ENCODE measurements around the gene ZGPAT. TPM values are rescaled to one million over a fixed set of nuclear protein-coding genes. Genes with fewer than 3 reads are reported as not detected.

ZGPAT gene
- total and polyA plus RNA-seq, 7 donors, result 18.5 to 44.9 (median 22.5) TPM

DNA sequence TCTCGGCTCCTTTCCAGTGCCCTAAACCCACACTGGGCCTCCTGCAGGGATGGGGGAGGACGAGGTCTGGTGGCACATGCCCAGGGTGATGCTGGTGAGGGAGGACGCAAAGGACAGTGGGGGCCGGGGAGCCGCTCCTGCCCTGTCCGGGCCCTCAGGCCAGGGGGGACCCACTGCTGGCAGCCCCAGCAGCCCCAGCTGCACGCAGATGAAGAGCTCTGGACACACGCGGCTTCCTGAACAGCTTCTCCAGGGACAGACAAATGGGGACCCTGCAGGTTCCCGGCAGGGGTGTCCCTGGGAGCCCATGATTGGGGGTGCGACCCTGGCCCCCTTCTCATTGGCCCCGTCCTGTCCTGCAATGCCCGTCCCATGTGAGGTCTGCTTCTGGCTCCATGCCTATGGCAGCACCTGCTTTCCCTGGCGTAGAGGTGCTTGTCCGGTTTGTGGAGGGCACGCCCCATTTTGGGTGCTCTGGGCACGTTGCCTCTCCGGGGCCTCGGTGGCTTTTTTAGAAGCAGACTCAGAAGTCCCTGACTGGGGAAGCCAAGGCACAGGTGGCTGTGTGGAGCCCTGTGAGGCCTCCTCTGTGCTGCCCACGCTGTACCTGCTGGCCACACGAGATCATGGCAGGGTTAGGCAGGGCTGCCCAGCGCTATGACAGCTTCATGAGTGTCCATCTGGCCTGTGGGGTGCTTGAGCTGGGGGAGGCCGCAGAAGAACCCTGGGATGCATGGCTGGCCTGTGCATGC is 26.8 kb upstream of the ZGPAT start:
- WGBS, 2 donors, result 90 to 93% methylated on average over 23 of the region's 23 CpGs
- Histone ChIP-seq H3K27ac (peak overlapping the region; percentile 80 to 90 (median 80)), H3K4me1 (peaks cover 0 to 26% (median 26%) of the 10 kb centered on the region in 4 donors), H3K9me3 (no peaks in the 10 kb centered on the region), H3K4me3 (no peak overlapping the region), H3K36me3 (peaks cover 0 to 37% (median 8%) of the 10 kb centered on the region in 4 donors), H3K27me3 (no peaks in the 10 kb centered on the region)
- no peak for DNase-seq
- TF ChIP-seq POLR2A (IDR thresholded peaks at IDR 0.05), result no peak
- TF ChIP-seq EP300 (IDR thresholded peaks at IDR 0.05), result no peak
- TF ChIP-seq, protein P1, sequence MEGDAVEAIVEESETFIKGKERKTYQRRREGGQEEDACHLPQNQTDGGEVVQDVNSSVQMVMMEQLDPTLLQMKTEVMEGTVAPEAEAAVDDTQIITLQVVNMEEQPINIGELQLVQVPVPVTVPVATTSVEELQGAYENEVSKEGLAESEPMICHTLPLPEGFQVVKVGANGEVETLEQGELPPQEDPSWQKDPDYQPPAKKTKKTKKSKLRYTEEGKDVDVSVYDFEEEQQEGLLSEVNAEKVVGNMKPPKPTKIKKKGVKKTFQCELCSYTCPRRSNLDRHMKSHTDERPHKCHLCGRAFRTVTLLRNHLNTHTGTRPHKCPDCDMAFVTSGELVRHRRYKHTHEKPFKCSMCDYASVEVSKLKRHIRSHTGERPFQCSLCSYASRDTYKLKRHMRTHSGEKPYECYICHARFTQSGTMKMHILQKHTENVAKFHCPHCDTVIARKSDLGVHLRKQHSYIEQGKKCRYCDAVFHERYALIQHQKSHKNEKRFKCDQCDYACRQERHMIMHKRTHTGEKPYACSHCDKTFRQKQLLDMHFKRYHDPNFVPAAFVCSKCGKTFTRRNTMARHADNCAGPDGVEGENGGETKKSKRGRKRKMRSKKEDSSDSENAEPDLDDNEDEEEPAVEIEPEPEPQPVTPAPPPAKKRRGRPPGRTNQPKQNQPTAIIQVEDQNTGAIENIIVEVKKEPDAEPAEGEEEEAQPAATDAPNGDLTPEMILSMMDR (IDR thresholded peaks at IDR 0.05), result no peak
- no peak for TF ChIP-seq POLR2AphosphoS5 (IDR thresholded peaks at IDR 0.05)
- intact Hi-C loops (cut with DNase I), result no loop called here

DNA sequence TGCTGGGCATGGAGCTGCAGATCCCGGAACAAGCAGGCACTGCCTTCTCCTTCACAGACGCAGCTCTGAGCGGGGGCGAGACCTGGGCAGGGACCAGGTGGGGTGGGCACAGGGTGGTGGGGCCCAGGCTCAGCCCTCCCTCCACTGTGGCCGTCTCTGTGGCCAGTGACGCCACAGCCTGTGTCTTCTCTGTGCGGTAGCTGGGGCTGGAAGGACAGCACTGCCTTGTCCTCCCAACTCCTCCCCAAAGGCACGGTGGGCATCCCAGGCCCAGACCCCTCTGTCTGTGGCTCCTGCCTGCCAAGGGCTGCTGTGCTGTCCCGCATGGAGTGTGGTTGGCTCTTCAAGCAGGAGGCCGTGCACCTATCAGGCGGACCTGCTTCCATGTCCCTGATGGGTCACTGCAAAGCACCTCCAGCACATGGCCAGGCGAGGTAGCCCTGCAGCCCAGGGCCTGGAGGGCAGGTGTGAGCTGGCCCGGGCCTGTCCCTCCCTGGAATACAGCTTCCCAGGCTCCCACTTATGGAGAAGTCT is 26.2 kb upstream of the ZGPAT start:
- peaks cover 0 to 33% (median 32%) of the 10 kb centered on the region in 4 donors for H3K4me1 ChIP-seq
- no peak for DNase-seq
- H3K27ac ChIP-seq, result peak overlapping the region; percentile 80 to 90 (median 80)
- intact Hi-C loops (cut with DNase I), result no loop called here
- H3K27me3 ChIP-seq, result no peaks in the 10 kb centered on the region
- peaks cover 0 to 31% (median 8%) of the 10 kb centered on the region in 4 donors for H3K36me3 ChIP-seq
- no peak overlapping the region for H3K4me3 ChIP-seq
- TF ChIP-seq POLR2A (IDR thresholded peaks at IDR 0.05) (no peak), EP300 (IDR thresholded peaks at IDR 0.05) (no peak), POLR2AphosphoS5 (IDR thresholded peaks at IDR 0.05) (no peak)
- TF ChIP-seq, protein P1 (IDR thresholded peaks at IDR 0.05), result no peak
- H3K9me3 ChIP-seq, result no peaks in the 10 kb centered on the region
- 95 to 98% methylated on average over 13 of the region's 13 CpGs for WGBS, 2 donors

DNA sequence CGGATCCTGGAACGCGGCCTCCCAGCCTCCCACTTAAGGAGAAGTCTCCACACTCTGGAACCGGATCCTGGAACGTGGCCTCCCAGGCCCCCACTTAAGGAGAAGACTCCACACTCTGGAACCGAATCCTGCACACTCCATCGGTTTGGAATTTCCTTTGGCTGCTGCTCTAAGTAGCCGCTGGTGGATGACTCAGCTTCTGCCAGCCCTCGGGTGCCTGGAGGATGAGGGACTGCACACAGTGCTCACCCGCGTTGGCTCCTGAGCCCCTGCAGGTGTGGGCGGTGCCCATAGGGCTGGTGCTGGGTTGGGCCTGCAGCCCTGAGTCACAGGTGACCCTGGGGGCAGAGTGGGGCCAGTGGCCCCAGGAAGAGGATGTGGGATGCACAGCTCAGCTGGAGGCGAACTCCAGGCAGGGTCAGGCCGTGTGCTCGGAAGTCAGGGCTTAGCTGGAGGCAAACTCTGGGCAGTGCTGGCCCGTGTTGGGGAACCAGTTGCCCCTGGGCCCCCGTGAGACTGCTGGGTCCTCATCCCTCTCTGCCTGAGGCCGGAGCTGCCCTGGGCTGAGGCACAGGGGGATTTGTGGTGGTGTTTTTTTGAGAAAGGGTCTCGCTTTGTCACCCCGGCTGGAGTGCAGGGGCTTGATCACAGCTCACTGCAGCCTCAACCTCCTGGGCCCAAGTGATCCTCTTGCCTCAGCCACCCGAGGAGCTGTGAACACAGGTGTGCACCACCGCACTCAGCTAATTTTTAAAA is 25.3 kb upstream of the ZGPAT start:
- peak overlapping the region; percentile 80 to 90 (median 80) for H3K27ac ChIP-seq
- TF ChIP-seq, protein P1 (IDR thresholded peaks at IDR 0.05), result no peak
- peak; percentile 10 to 80 (median 56) for TF ChIP-seq POLR2AphosphoS5 (IDR thresholded peaks at IDR 0.05)
- H3K4me1 ChIP-seq, result peaks cover 0 to 42% (median 41%) of the 10 kb centered on the region in 4 donors
- peaks cover 0 to 24% (median 8%) of the 10 kb centered on the region in 4 donors for H3K36me3 ChIP-seq
- WGBS, 2 donors, result 73 to 81% methylated on average over 22 of the region's 22 CpGs
- H3K4me3 ChIP-seq, result no peak overlapping the region
- H3K27me3 ChIP-seq, result no peaks in the 10 kb centered on the region
- intact Hi-C loops (cut with DNase I), result no loop called here
- DNase-seq, result peak; percentile 92
- no peaks in the 10 kb centered on the region for H3K9me3 ChIP-seq

DNA sequence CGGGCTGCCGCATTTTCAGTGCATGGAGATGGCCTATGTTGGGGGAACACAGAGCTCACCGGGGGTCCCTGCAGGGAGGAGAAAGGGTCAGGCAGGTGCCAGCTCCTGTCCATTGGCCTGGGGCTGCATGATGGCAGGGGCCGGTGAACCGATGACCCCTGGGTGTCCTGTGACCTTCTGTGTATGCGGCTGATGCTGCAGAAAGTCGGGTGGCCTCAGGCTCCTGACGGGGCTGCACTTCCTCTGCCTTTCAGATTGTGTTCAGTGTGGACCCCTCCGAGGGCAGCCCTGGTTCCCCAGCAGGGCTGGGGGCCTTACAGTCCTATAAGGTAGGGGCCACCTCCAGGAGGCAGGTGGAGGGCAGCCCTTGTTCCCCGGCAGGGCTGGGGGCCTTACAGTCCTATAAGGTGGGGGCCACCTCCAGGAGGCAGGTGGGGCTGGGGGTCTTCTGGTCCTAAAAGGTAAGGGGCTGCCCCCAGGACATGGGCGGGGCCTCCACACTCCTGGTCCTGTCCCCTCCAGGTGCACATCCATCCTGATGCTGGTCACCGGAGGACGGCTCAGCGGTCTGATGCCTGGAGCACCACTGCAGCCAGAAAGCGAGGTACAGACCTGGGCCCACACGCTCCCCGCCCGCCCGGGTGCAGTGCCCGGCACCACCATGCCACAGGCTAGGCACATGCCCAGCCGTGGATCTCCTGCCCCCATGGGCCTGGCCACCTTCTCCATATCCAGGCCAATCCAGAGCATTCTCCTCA is 22.4 kb upstream of the ZGPAT start:
- Histone ChIP-seq H3K36me3 (no peaks in the 10 kb centered on the region), H3K4me1 (peaks cover 2 to 52% (median 49%) of the 10 kb centered on the region in 4 donors), H3K9me3 (no peaks in the 10 kb centered on the region), H3K27me3 (no peaks in the 10 kb centered on the region), H3K27ac (peak overlapping the region; percentile 48 to 87 (median 74)), H3K4me3 (no peak overlapping the region)
- DNase-seq, result no peak
- TF ChIP-seq EP300 (IDR thresholded peaks at IDR 0.05) (no peak), POLR2A (IDR thresholded peaks at IDR 0.05) (no peak), POLR2AphosphoS5 (IDR thresholded peaks at IDR 0.05) (no peak)
- TF ChIP-seq, protein P1 (IDR thresholded peaks at IDR 0.05), result no peak
- intact Hi-C loops (cut with DNase I), result no loop called here
- WGBS, 2 donors, result 92 to 93% methylated on average over 21 of the region's 21 CpGs
